ENCODE measurements around the gene UBE2R2.
"Not testable (repeated sequence)": the region's sequence is repeated elsewhere in the genome, so short reads cannot be mapped to it uniquely, and the experiment has no call there.

Gene UBE2R2

DNA sequence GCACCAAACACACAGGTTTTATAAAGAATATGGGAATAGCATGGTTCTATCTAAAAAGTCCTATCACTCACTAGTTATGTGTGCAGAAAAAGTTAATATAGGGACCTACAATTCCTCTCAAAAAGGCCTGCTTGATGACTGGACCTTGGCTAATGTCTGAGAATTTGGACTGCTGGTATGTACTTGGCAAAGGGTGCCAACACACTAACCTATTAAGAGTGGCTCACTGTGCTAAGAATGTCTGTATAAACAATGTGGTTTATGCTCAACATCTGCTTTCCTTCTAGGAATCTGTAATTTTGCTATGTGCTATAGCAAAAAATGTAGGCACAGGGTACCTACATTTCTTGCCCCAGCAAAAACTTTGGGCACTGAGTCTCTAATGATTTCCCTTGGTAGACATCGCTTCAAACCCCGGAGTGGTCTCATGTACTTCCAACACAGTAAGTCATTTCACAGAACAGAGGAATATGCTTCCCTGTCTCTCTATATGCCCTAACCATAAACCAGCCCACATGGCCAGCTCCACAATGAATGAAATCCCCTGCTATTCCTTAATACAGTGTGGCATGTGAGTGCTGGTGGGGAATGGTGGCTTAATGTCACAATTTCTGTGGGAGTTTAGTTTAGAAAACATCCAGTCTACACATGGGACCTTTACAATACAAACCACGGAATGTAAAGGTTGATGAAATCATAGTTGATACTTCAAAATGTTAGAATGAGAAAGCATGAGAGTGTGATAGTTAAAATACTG lies 130.0 kb downstream of the UBE2R2 start:
- DNase-seq (ENCODE audit: low read depth) = no peak
- TF ChIP-seq CTCF (IDR thresholded peaks at IDR 0.05; ENCODE audit: insufficient read depth, low read depth, low read length, missing control alignments) = no peak
- H3K4me3 ChIP-seq (ENCODE audit: low read depth, low read length) = no peak overlapping the region

DNA sequence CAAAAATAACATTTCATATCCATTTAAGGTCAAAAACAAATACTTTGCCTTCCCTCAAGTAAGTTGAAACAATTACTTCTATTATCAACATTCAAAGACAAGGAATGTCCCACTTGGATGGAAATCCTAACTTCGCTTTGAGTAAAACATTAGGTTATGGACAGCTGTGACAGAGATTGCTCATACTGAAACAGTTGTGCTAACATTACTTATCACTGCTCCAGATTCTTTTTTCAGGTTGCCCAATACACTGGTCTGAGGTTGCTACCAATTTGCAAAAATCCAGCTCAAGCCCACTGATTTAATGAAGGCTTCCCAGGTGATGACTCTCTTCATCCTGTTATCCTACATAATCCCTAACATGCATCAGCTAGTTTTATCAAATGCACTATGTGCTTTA lies 133.4 kb downstream of the UBE2R2 start:
- no peak for DNase-seq (ENCODE audit: low read depth)
- TF ChIP-seq CTCF (IDR thresholded peaks at IDR 0.05; ENCODE audit: insufficient read depth, low read depth, low read length, missing control alignments) = no peak
- no peak overlapping the region for H3K4me3 ChIP-seq (ENCODE audit: low read depth, low read length)

DNA sequence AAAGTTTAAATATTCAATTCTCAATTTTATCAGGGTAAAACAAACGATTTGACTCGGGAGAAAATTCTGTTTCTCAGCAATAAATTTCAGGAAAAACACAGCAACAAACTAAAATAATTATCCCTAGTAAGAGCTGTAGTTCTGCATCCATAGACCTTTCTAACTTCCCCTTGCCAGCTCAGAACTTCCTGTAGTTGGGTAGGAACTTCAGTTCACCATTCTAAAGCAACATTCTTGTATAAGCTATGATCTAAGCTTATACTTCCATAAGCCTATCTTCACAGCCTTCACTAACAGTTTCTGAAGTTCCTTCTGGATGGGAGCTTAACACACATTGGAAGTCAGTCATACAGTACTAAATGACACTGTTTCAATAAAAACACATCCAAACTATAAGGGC lies 135.1 kb downstream of the UBE2R2 start:
- H3K4me3 ChIP-seq (ENCODE audit: low read depth, low read length) = no peak overlapping the region
- no peak for DNase-seq (ENCODE audit: low read depth)
- no peak for TF ChIP-seq CTCF (IDR thresholded peaks at IDR 0.05; ENCODE audit: insufficient read depth, low read depth, low read length, missing control alignments)

DNA sequence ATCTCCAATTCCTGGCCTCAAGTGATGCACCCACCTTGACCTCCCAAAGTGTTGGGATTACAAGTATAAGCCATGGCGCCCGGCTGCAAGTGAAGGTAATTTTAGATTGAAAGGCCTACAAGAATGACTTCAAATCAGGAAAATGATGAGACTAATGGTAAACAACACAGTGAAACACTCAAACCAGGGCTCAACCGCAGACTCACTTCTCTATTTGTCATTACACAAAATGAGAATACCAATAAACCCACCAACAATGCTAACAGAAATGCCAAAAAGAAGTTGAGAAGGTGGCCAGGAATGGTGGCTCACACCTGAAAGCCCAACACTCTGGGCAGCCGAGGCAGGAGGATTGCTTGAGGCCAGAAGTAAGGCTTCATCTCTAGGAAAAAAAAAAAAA lies 139.6 kb downstream of the UBE2R2 start:
- peak; percentile 41 for DNase-seq (ENCODE audit: low read depth)
- no peak overlapping the region for H3K4me3 ChIP-seq (ENCODE audit: low read depth, low read length)
- TF ChIP-seq CTCF (IDR thresholded peaks at IDR 0.05; ENCODE audit: insufficient read depth, low read depth, low read length, missing control alignments) = no peak

DNA sequence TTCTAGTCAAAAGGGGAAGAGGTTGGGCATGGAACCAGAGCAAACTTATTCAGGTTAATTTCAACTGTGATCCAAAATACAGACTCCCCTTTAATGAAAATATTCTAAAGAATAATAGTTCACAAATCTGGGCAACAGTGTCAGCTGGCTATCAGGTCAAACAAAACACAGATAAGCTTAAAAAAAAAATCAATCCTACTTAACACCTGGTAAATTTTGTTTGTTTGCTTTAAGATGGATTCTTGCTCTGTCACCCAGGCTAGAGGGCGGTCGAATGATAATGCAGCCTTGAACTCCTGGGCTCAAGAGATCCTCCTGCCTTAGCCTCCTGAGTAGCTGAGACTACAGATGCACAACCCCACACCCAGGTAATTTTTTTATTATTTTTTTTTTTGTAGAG lies 142.8 kb downstream of the UBE2R2 start:
- no peak overlapping the region for H3K4me3 ChIP-seq (ENCODE audit: low read depth, low read length)
- DNase-seq (ENCODE audit: low read depth) = no peak
- no peak for TF ChIP-seq CTCF (IDR thresholded peaks at IDR 0.05; ENCODE audit: insufficient read depth, low read depth, low read length, missing control alignments)

DNA sequence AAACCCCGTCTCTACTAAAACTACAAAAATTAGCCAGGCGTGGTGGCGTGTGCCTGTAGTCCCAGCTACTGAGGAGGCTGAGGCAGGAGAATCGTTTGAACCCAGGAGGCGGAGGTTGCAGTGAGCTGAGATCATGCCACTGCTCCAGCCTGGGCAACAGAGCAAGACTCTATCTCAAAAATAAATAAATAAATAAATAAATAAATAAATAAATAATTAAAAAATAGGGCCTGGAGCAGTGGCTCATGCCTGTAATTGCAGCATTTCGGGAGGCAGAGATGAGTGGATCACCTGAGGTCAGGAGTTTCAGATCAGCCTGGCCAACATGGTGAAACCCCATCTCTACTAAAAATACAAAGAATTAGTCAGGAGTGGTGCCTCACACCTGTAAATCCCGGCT lies 145.5 kb downstream of the UBE2R2 start:
- H3K4me3 ChIP-seq (ENCODE audit: low read depth, low read length); DNase-seq (ENCODE audit: low read depth): not testable (repeated sequence)

GRCh38 chr9:33964086-33964768 lies 147.3 kb downstream of the UBE2R2 start:
- no peak for DNase-seq (ENCODE audit: low read depth)
- no peak for TF ChIP-seq CTCF (IDR thresholded peaks at IDR 0.05; ENCODE audit: insufficient read depth, low read depth, low read length, missing control alignments)

More at GRCh38 chr9:33964086-33964768, 147.3 kb downstream of the UBE2R2 start:
- H3K4me3 ChIP-seq (ENCODE audit: low read depth, low read length) = no peak overlapping the region

Data from GM12865 (cell line).